SK-N-MC (cell line): Measurements from ENCODE around the gene VARS1.

ENCODE experiments used
- EZH2 ChIP-seq: fragments of 200-600 bp; sonication (generic); IDR thresholded peaks from one replicate; pipeline ENCODE4 v1.6.1; 2017; ENCODE audit warnings: antibody characterized with exemption
- FOXP2 ChIP-seq: optimal IDR thresholded peaks from 2 replicates; pipeline ENCODE3; 2011; ENCODE audit warnings: mild to moderate bottlenecking, moderate library complexity; ENCODE audit not compliant: insufficient read depth; ENCODE audit errors: extremely low read length, control extremely low read depth
- POLR2AphosphoS5 ChIP-seq: IDR thresholded peaks from 2 replicates; pipeline ENCODE4 v1.6.1; 2012; ENCODE audit warnings: mild to moderate bottlenecking, low read depth, low read length, borderline replicate concordance

DNA sequence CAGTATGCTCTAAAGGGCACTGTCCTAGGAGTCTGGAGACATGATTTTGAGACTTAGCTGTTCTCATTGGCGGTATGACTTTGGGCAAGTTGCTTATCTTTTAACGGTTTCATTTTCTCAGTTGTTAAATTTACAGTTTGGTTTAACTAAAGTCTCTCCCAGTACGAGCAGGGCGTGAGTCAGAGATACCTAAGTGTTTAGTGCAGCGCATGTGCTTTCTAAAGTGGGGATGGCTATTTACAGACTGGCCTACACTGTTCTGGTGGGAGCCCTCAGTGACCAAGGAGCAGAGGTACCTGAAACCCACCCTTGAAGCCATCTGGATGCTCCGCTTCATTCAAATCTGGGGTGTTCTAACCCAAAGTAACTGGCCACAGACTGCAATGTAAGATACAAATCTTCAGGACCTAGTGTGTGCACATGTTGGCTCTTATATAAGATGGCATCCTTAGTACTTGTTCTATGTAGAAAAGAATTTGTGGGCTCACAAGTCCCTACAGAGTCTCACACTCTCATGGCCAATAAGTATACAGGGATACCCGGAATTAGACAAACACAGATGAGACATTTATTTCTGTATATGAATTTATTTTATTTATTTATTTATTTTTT is 45.0 kb downstream of the VARS1 start:
- TF ChIP-seq EZH2 (no peak), POLR2AphosphoS5 (no peak), FOXP2 (no peak)
